ENCODE data around the gene DENR. TPM values are rescaled to one million over a fixed set of nuclear protein-coding genes. Genes with fewer than 3 reads are reported as not detected.
"Not testable (repeated sequence)": the region's sequence is repeated elsewhere in the genome, so short reads cannot be mapped to it uniquely, and the experiment has no call there.

The DENR gene
- total RNA-seq, 1 experiment from 2014 or later, result 83.2 TPM

- H3K9me3 Mint-ChIP-seq (ENCODE audit: unreplicated experiment); BruUV-seq (replicated peaks); POLR2A ChIA-PET; H3K4me3 Mint-ChIP-seq (ENCODE audit: unreplicated experiment); intact Hi-C loops (cut with micrococcal nuclease; ENCODE audit: unreplicated experiment); H3K27me3 Mint-ChIP-seq (ENCODE audit: insufficient read depth, unreplicated experiment); DNase-seq; H3K36me3 ChIP-seq (ENCODE audit: control insufficient read depth, insufficient read depth, low read length); H3K36me3 Mint-ChIP-seq (ENCODE audit: insufficient read depth, unreplicated experiment); CTCF ChIA-PET; H3K27me3 ChIP-seq (replicated peaks; ENCODE audit: control insufficient read depth, insufficient read depth, low read length); H3K4me3 ChIP-seq (ENCODE audit: low read depth, low read length); H3K9me3 ChIP-seq: not testable (repeated sequence)
- H3K4me1 ChIP-seq, result peaks cover 15% of the 10 kb centered on the region; the same call in 1 of the 2 replicates
- peak overlapping the region; percentile 78 for H3K27ac Mint-ChIP-seq (ENCODE audit: unreplicated experiment)
- peaks cover 18% of the 10 kb centered on the region for H3K4me1 Mint-ChIP-seq (ENCODE audit: low read depth, unreplicated experiment)
Observed at GRCh38 chr12:122711266-122711665, 41.4 kb upstream of the DENR start.

- peaks cover 12% of the 10 kb centered on the region; the same call in 1 of the 2 replicates for H3K4me1 ChIP-seq
- H3K9me3 Mint-ChIP-seq (ENCODE audit: unreplicated experiment); H3K27ac Mint-ChIP-seq (ENCODE audit: unreplicated experiment); CTCF ChIA-PET; BruUV-seq (replicated peaks); intact Hi-C loops (cut with micrococcal nuclease; ENCODE audit: unreplicated experiment); H3K9me3 ChIP-seq; H3K36me3 Mint-ChIP-seq (ENCODE audit: insufficient read depth, unreplicated experiment); H3K27me3 Mint-ChIP-seq (ENCODE audit: insufficient read depth, unreplicated experiment); H3K4me3 Mint-ChIP-seq (ENCODE audit: unreplicated experiment); H3K27me3 ChIP-seq (replicated peaks; ENCODE audit: control insufficient read depth, insufficient read depth, low read length); POLR2A ChIA-PET; DNase-seq; H3K36me3 ChIP-seq (ENCODE audit: control insufficient read depth, insufficient read depth, low read length); H3K4me3 ChIP-seq (ENCODE audit: low read depth, low read length): not testable (repeated sequence)
- H3K4me1 Mint-ChIP-seq (ENCODE audit: low read depth, unreplicated experiment), result peaks cover 18% of the 10 kb centered on the region
Observed at GRCh38 chr12:122713491-122714188, 39.0 kb upstream of the DENR start.

- intact Hi-C loops (cut with micrococcal nuclease; ENCODE audit: unreplicated experiment); BruUV-seq (replicated peaks); H3K9me3 Mint-ChIP-seq (ENCODE audit: unreplicated experiment); DNase-seq; H3K36me3 ChIP-seq (ENCODE audit: control insufficient read depth, insufficient read depth, low read length); H3K27me3 ChIP-seq (replicated peaks; ENCODE audit: control insufficient read depth, insufficient read depth, low read length); POLR2A ChIA-PET; H3K36me3 Mint-ChIP-seq (ENCODE audit: insufficient read depth, unreplicated experiment); CTCF ChIA-PET; H3K27me3 Mint-ChIP-seq (ENCODE audit: insufficient read depth, unreplicated experiment); H3K9me3 ChIP-seq; H3K4me3 ChIP-seq (ENCODE audit: low read depth, low read length); H3K27ac Mint-ChIP-seq (ENCODE audit: unreplicated experiment); H3K4me3 Mint-ChIP-seq (ENCODE audit: unreplicated experiment): not testable (repeated sequence)
- H3K4me1 Mint-ChIP-seq (ENCODE audit: low read depth, unreplicated experiment), result peaks cover 15% of the 10 kb centered on the region
- H3K4me1 ChIP-seq, result peaks cover 10% of the 10 kb centered on the region; the same call in 1 of the 2 replicates
Observed at GRCh38 chr12:122715211-122715610, 37.4 kb upstream of the DENR start.

GRCh38 chr12:122716658-122717057 lies 36.0 kb upstream of the DENR start, which contains the start of gene HCAR3:
Gene HCAR3, minus strand, starts transcription at chr12:122716811. Its CDS starts 74 bp downstream, at chr12:122716737.
- POLR2A ChIA-PET; H3K36me3 Mint-ChIP-seq (ENCODE audit: insufficient read depth, unreplicated experiment); H3K4me3 Mint-ChIP-seq (ENCODE audit: unreplicated experiment); H3K27me3 Mint-ChIP-seq (ENCODE audit: insufficient read depth, unreplicated experiment); H3K9me3 ChIP-seq; H3K4me1 Mint-ChIP-seq (ENCODE audit: low read depth, unreplicated experiment); DNase-seq; intact Hi-C loops (cut with micrococcal nuclease; ENCODE audit: unreplicated experiment); H3K9me3 Mint-ChIP-seq (ENCODE audit: unreplicated experiment); H3K27ac Mint-ChIP-seq (ENCODE audit: unreplicated experiment); CTCF ChIA-PET; H3K4me3 ChIP-seq (ENCODE audit: low read depth, low read length); H3K27me3 ChIP-seq (replicated peaks; ENCODE audit: control insufficient read depth, insufficient read depth, low read length); BruUV-seq (replicated peaks); H3K36me3 ChIP-seq (ENCODE audit: control insufficient read depth, insufficient read depth, low read length): not testable (repeated sequence)
- H3K4me1 ChIP-seq, result peaks cover 16% of the 10 kb centered on the region

- peaks cover 6% of the 10 kb centered on the region for H3K4me1 Mint-ChIP-seq (ENCODE audit: low read depth, unreplicated experiment)
- no peaks in the 10 kb centered on the region for H3K36me3 ChIP-seq (ENCODE audit: control insufficient read depth, insufficient read depth, low read length)
- TF ChIP-seq CTCF (IDR thresholded peaks at IDR 0.05; ENCODE audit: insufficient read depth in 1 of 2, low read depth in 1 of 2, low read length in 1 of 2, severe bottlenecking in 1 of 2, unreplicated experiment in 1 of 2), result no peak
- H3K4me3 ChIP-seq (ENCODE audit: low read depth, low read length), result no peak overlapping the region
- no peaks in the 10 kb centered on the region for H3K9me3 Mint-ChIP-seq (ENCODE audit: unreplicated experiment)
- H3K36me3 Mint-ChIP-seq (ENCODE audit: insufficient read depth, unreplicated experiment), result no peaks in the 10 kb centered on the region
- no peaks in the 10 kb centered on the region for H3K27me3 ChIP-seq (replicated peaks; ENCODE audit: control insufficient read depth, insufficient read depth, low read length)
- H3K9me3 ChIP-seq, result no peaks in the 10 kb centered on the region
- peak overlapping the region; percentile 48 for H3K27ac Mint-ChIP-seq (ENCODE audit: unreplicated experiment)
- no TSS peak for BruUV-seq (replicated peaks)
- POLR2A ChIA-PET, result no interaction called here
- intact Hi-C loops (cut with micrococcal nuclease; ENCODE audit: unreplicated experiment), result no loop called here
- H3K27me3 Mint-ChIP-seq (ENCODE audit: insufficient read depth, unreplicated experiment), result no peaks in the 10 kb centered on the region
- peaks cover 42% of the 10 kb centered on the region for H3K4me1 ChIP-seq
- peak overlapping the region; percentile 11 for H3K4me3 Mint-ChIP-seq (ENCODE audit: unreplicated experiment)
- CTCF ChIA-PET, result no interaction called here
- DNase-seq, result peak; percentile 29 to 55
Observed at GRCh38 chr12:122721057-122721545, 31.5 kb upstream of the DENR start.
